ENCODE measurements around the gene PAPPA2. TPM values are rescaled to one million over a fixed set of nuclear protein-coding genes. Genes with fewer than 3 reads are reported as not detected.

The PAPPA2 gene
- total RNA-seq, 1 donor, result 5.8 TPM

GRCh38 chr1:176880955-176881595 lies 418.1 kb downstream of the PAPPA2 start:
- no peak overlapping the region for H3K27ac ChIP-seq (ENCODE audit: low read depth, low read length)
- DNase-seq (ENCODE audit: insufficient read length, low spot score, missing footprints), result peak; percentile 81
- H2AFZ ChIP-seq (ENCODE audit: low read length), result no peak overlapping the region
- TF ChIP-seq CTCF (IDR thresholded peaks at IDR 0.05; ENCODE audit: extremely low read depth, low read depth, low read length), result peak; percentile 90
- H4K20me1 ChIP-seq (ENCODE audit: insufficient read depth, low read length), result no peaks in the 10 kb centered on the region
- H3K4me3 ChIP-seq (ENCODE audit: insufficient read depth, low read length), result no peak overlapping the region
- H3K79me2 ChIP-seq (ENCODE audit: insufficient read depth, low read length), result no peaks in the 10 kb centered on the region
- H3K36me3 ChIP-seq (ENCODE audit: insufficient read depth, low read length), result no peaks in the 10 kb centered on the region
- no peaks in the 10 kb centered on the region for H3K4me1 ChIP-seq (ENCODE audit: insufficient read depth, low read length)
- no peaks in the 10 kb centered on the region for H3K9me3 ChIP-seq (ENCODE audit: low read depth, low read length)
- no peak overlapping the region for H3K4me2 ChIP-seq (ENCODE audit: insufficient read depth, low read length)
- H3K27me3 ChIP-seq (ENCODE audit: insufficient read depth, low read length), result no peaks in the 10 kb centered on the region

GRCh38 chr1:176884286-176884685 lies 421.3 kb downstream of the PAPPA2 start:
- Histone ChIP-seq H3K4me2 (ENCODE audit: insufficient read depth, low read length) (no peak overlapping the region), H3K27ac (ENCODE audit: low read depth, low read length) (no peak overlapping the region), H3K79me2 (ENCODE audit: insufficient read depth, low read length) (no peaks in the 10 kb centered on the region), H3K36me3 (ENCODE audit: insufficient read depth, low read length) (no peaks in the 10 kb centered on the region), H4K20me1 (ENCODE audit: insufficient read depth, low read length) (no peaks in the 10 kb centered on the region), H2AFZ (ENCODE audit: low read length) (no peak overlapping the region), H3K9me3 (ENCODE audit: low read depth, low read length) (no peaks in the 10 kb centered on the region), H3K4me3 (ENCODE audit: insufficient read depth, low read length) (no peak overlapping the region), H3K4me1 (ENCODE audit: insufficient read depth, low read length) (no peaks in the 10 kb centered on the region), H3K27me3 (ENCODE audit: insufficient read depth, low read length) (no peaks in the 10 kb centered on the region)
- DNase-seq (ENCODE audit: insufficient read length, low spot score, missing footprints), result no peak
- no peak for TF ChIP-seq CTCF (IDR thresholded peaks at IDR 0.05; ENCODE audit: extremely low read depth, low read depth, low read length)

GRCh38 chr1:176884911-176885310 lies 421.9 kb downstream of the PAPPA2 start:
- no peak for TF ChIP-seq CTCF (IDR thresholded peaks at IDR 0.05; ENCODE audit: extremely low read depth, low read depth, low read length)
- no peaks in the 10 kb centered on the region for H3K36me3 ChIP-seq (ENCODE audit: insufficient read depth, low read length)
- H2AFZ ChIP-seq (ENCODE audit: low read length), result no peak overlapping the region
- H3K4me2 ChIP-seq (ENCODE audit: insufficient read depth, low read length), result no peak overlapping the region
- no peaks in the 10 kb centered on the region for H3K9me3 ChIP-seq (ENCODE audit: low read depth, low read length)
- H3K4me1 ChIP-seq (ENCODE audit: insufficient read depth, low read length), result no peaks in the 10 kb centered on the region
- no peaks in the 10 kb centered on the region for H3K79me2 ChIP-seq (ENCODE audit: insufficient read depth, low read length)
- no peak overlapping the region for H3K4me3 ChIP-seq (ENCODE audit: insufficient read depth, low read length)
- no peak for DNase-seq (ENCODE audit: insufficient read length, low spot score, missing footprints)
- H4K20me1 ChIP-seq (ENCODE audit: insufficient read depth, low read length), result no peaks in the 10 kb centered on the region
- H3K27me3 ChIP-seq (ENCODE audit: insufficient read depth, low read length), result peaks cover 3% of the 10 kb centered on the region
- no peak overlapping the region for H3K27ac ChIP-seq (ENCODE audit: low read depth, low read length)

GRCh38 chr1:176885341-176885740 lies 422.4 kb downstream of the PAPPA2 start:
- Histone ChIP-seq H3K27me3 (ENCODE audit: insufficient read depth, low read length) (peaks cover 3% of the 10 kb centered on the region), H3K27ac (ENCODE audit: low read depth, low read length) (no peak overlapping the region), H4K20me1 (ENCODE audit: insufficient read depth, low read length) (no peaks in the 10 kb centered on the region), H3K4me3 (ENCODE audit: insufficient read depth, low read length) (no peak overlapping the region), H3K79me2 (ENCODE audit: insufficient read depth, low read length) (no peaks in the 10 kb centered on the region), H3K4me1 (ENCODE audit: insufficient read depth, low read length) (no peaks in the 10 kb centered on the region), H3K4me2 (ENCODE audit: insufficient read depth, low read length) (no peak overlapping the region), H3K36me3 (ENCODE audit: insufficient read depth, low read length) (no peaks in the 10 kb centered on the region), H2AFZ (ENCODE audit: low read length) (no peak overlapping the region), H3K9me3 (ENCODE audit: low read depth, low read length) (no peaks in the 10 kb centered on the region)
- TF ChIP-seq CTCF (IDR thresholded peaks at IDR 0.05; ENCODE audit: extremely low read depth, low read depth, low read length), result no peak
- DNase-seq (ENCODE audit: insufficient read length, low spot score, missing footprints), result no peak
